SK-N-SH (cell line): ENCODE results near the gene CIPC. TPM values are rescaled to one million over a fixed set of nuclear protein-coding genes. Genes with fewer than 3 reads are reported as not detected.

Source experiments
- CTCF ChIA-PET: fragments of 300-600, 350-600 bp; formaldehyde crosslinking; extraction: SDS; loops from one replicate; lab custom pipeline; 2021; lab: Yijun Ruan, JAX
- POLR2A ChIA-PET: fragments of 350-600 bp; sonication (Branson Sonifier 250); formaldehyde crosslinking; extraction: SDS; loops from one replicate; lab custom pipeline; 2020; ENCODE audit warnings: antibody characterized with exemption, inconsistent platforms; lab: Yijun Ruan, JAX
- DNase-seq: peaks from one replicate; pipeline ENCODE4 v3.0.0; 2012
- H2AFZ ChIP-seq: fragments of 200-600 bp; sonication (generic); 2 replicates; pipeline ENCODE4 v1.8.1; 2016; ENCODE audit warnings: antibody characterized with exemption, mild to moderate bottlenecking, low read depth
- H3F3A ChIP-seq: fragments of 200-600 bp; sonication (generic); replicated peaks from 2 replicates; pipeline ENCODE3; 2016; ENCODE audit warnings: antibody characterized with exemption, mild to moderate bottlenecking; ENCODE audit not compliant: insufficient read depth
- H3K27ac ChIP-seq, 2 experiments: fragments of 200-500 bp in 1 of 2; fragments of 200-600 bp in 1 of 2; sonication (Bioruptor generic) in 1 of 2; sonication (generic), shearing (Covaris generic) in 1 of 2; 2 replicates each; pipeline versions ENCODE4 v1.5.1 to v1.6.1; 2014 to 2016; ENCODE audit warnings: low read depth in 2 of 2, inconsistent platforms in 1 of 2, low read length in 1 of 2, mild to moderate bottlenecking in 1 of 2, mixed read lengths in 1 of 2
- H3K27me3 ChIP-seq: fragments of 200-600 bp; sonication (generic), shearing (Covaris generic); 2 replicates; pipeline ENCODE4 v1.6.1; 2016; ENCODE audit warnings: mixed run types; ENCODE audit not compliant: insufficient read depth
- H3K36me3 ChIP-seq, 2 experiments: fragments of 200-500 bp in 1 of 2; fragments of 200-600 bp in 1 of 2; sonication (Bioruptor generic) in 1 of 2; sonication (generic) in 1 of 2; replicated peaks in 1 of 2; 2 replicates each; pipeline versions ENCODE3 to v1.5.1; 2014 to 2016; ENCODE audit warnings: low read length in 1 of 2, mild to moderate bottlenecking in 1 of 2; ENCODE audit not compliant: insufficient read depth in 2 of 2, control insufficient read depth in 1 of 2
- H3K4me1 ChIP-seq, 2 experiments: fragments of 200-500 bp in 1 of 2; fragments of 200-600 bp in 1 of 2; sonication (Bioruptor generic) in 1 of 2; sonication (generic), shearing (Covaris generic) in 1 of 2; 2 replicates each; pipeline versions ENCODE4 v1.5.1 to v1.6.1; 2014 to 2016; ENCODE audit warnings: low read depth in 1 of 2, low read length in 1 of 2, mixed run types in 1 of 2; ENCODE audit not compliant: insufficient read depth in 2 of 2, control insufficient read depth in 1 of 2
- H3K4me2 ChIP-seq: fragments of 200-600 bp; sonication (generic), shearing (Covaris generic); 2 replicates; pipeline ENCODE4 v1.6.1; 2017; ENCODE audit warnings: mixed run types
- H3K4me3 ChIP-seq, 2 experiments: fragments of 200-500 bp in 1 of 2; fragments of 200-600 bp in 1 of 2; sonication (Bioruptor generic) in 1 of 2; sonication (generic), shearing (Covaris generic) in 1 of 2; 2 replicates each; pipeline versions ENCODE4 v1.5.1 to v1.8.1; 2014 to 2016; ENCODE audit warnings: low read depth in 2 of 2, inconsistent platforms in 1 of 2, low read length in 1 of 2, mild to moderate bottlenecking in 1 of 2, mixed read lengths in 1 of 2, moderate library complexity in 1 of 2
- H3K79me2 ChIP-seq: fragments of 200-600 bp; sonication (generic); 2 replicates; pipeline ENCODE4 v1.8.1; 2017; ENCODE audit warnings: mild to moderate bottlenecking; ENCODE audit not compliant: insufficient read depth
- H3K9ac ChIP-seq: fragments of 200-600 bp; sonication (generic); 2 replicates; pipeline ENCODE4 v1.6.1; 2017; ENCODE audit warnings: mixed run types
- H3K9me2 ChIP-seq: fragments of 200-600 bp; sonication (generic); 2 replicates; pipeline ENCODE4 v1.6.1; 2017; ENCODE audit warnings: mixed run types
- H3K9me3 ChIP-seq: fragments of 200-600 bp; sonication (generic); 2 replicates; pipeline ENCODE4 v1.6.1; 2017; ENCODE audit warnings: mixed run types, mild to moderate bottlenecking, moderate library complexity
- H4K20me1 ChIP-seq: fragments of 200-600 bp; sonication (generic); 2 replicates; pipeline ENCODE4 v1.6.1; 2017; ENCODE audit warnings: mild to moderate bottlenecking, mixed run types; ENCODE audit not compliant: insufficient read depth
- ELF1 ChIP-seq: IDR thresholded peaks from 2 replicates; pipeline ENCODE4 v1.4.0; 2012
- EP300 ChIP-seq, 2 experiments: IDR thresholded peaks; 2 replicates each; pipeline versions ENCODE4 v1.4.0 to v1.6.1; 2012; ENCODE audit warnings: borderline replicate concordance in 1 of 2, low read depth in 1 of 2, low read length in 1 of 2
- FOSL2 ChIP-seq: IDR thresholded peaks from 2 replicates; pipeline ENCODE4 v1.4.0; 2012; ENCODE audit warnings: low read depth, mild to moderate bottlenecking, moderate library complexity, borderline replicate concordance
- FOXJ3 ChIP-seq: sonication (generic); formaldehyde crosslinking; IDR thresholded peaks from 2 replicates; pipeline ENCODE4 v1.5.1; 2020; ENCODE audit warnings: mild to moderate bottlenecking, missing genetic modification reagents
- FOXM1 ChIP-seq: IDR thresholded peaks from 2 replicates; pipeline ENCODE4 v1.4.0; 2012; ENCODE audit warnings: low read depth, mild to moderate bottlenecking
- GATA2 ChIP-seq: sonication (generic); formaldehyde crosslinking; IDR thresholded peaks from 2 replicates; pipeline ENCODE4 v1.5.0; 2020; ENCODE audit warnings: mild to moderate bottlenecking, missing genetic modification reagents
- JUND ChIP-seq: IDR thresholded peaks from 2 replicates; pipeline ENCODE4 v1.4.0; 2012
- MEF2A ChIP-seq: IDR thresholded peaks from 2 replicates; pipeline ENCODE4 v1.4.0; 2012; ENCODE audit warnings: low read depth, borderline replicate concordance
- MXI1 ChIP-seq: IDR thresholded peaks from 2 replicates; pipeline ENCODE4 v1.6.1; 2012; ENCODE audit warnings: mild to moderate bottlenecking, low read depth, low read length, improper control_type of control experiment
- NFIC ChIP-seq: IDR thresholded peaks from 2 replicates; pipeline ENCODE4 v1.4.0; 2012; ENCODE audit warnings: borderline replicate concordance
- NRF1 ChIP-seq: IDR thresholded peaks from 2 replicates; pipeline ENCODE4 v1.6.1; 2012; ENCODE audit warnings: low read depth, mild to moderate bottlenecking, low read length
- POLR2AphosphoS5 ChIP-seq: IDR thresholded peaks from 2 replicates; pipeline ENCODE4 v1.6.1; 2012; ENCODE audit warnings: low read depth, low read length
- RAD21 ChIP-seq: IDR thresholded peaks from 2 replicates; pipeline ENCODE4 v1.6.1; 2012; ENCODE audit warnings: mild to moderate bottlenecking, low read length
- RCOR1 ChIP-seq: fragments of 150-350 bp; IDR thresholded peaks from 2 replicates; pipeline ENCODE4 v1.6.1; 2017; ENCODE audit warnings: antibody characterized with exemption, low read length
- SIN3A ChIP-seq: IDR thresholded peaks from 2 replicates; pipeline ENCODE4 v1.6.1; 2012; ENCODE audit warnings: low read depth, mild to moderate bottlenecking, low read length, moderate library complexity, borderline replicate concordance
- TAF1 ChIP-seq: IDR thresholded peaks from 2 replicates; pipeline ENCODE4 v1.6.1; 2012; ENCODE audit warnings: low read depth, mild to moderate bottlenecking, low read length, moderate library complexity, borderline replicate concordance
- TEAD4 ChIP-seq: IDR thresholded peaks from 2 replicates; pipeline ENCODE4 v1.4.0; 2012; ENCODE audit warnings: mild to moderate bottlenecking, borderline replicate concordance; ENCODE audit not compliant: insufficient read depth
- YY1 ChIP-seq: IDR thresholded peaks from 2 replicates; pipeline ENCODE4 v1.4.0; 2012; ENCODE audit warnings: low read depth, mild to moderate bottlenecking
- WGBS: methylation state at CpG from one replicate; pipeline ENCODE4 v1.1.6; 2017; ENCODE audit warnings: low lambda C conversion rate; 5-methylcytosine and 5-hydroxymethylcytosine counted together
- polyA plus RNA-seq, 3 experiments: library from polyadenylated mRNA; depleted of rRNA; stranded (reverse); fragments of >200 nt; gene quantifications; 2 replicates each; pipeline ENCODE4 v1.2.3, GENCODE V29; 2012
- TF ChIP-seq, protein P1 (sequence below): IDR thresholded peaks from 2 replicates; pipeline ENCODE4 v1.6.1; 2012; ENCODE audit warnings: mild to moderate bottlenecking, low read depth, low read length, moderate library complexity
- TF ChIP-seq, protein P2 (sequence below): IDR thresholded peaks from 2 replicates; pipeline ENCODE4 v1.4.0; 2012; ENCODE audit warnings: low read depth, borderline replicate concordance
- TF ChIP-seq, protein P3 (sequence below): IDR thresholded peaks from 2 replicates; pipeline ENCODE4; 2012
- TF ChIP-seq, protein P4 (sequence below): IDR thresholded peaks from 2 replicates; pipeline ENCODE4 v1.4.0; 2012; ENCODE audit warnings: low read depth, borderline replicate concordance

CIPC gene
- polyA plus RNA-seq, 1 of the 3 experiments (the other 2 are of a cell fraction) = 6.5 TPM

- CTCF ChIA-PET = interaction anchor here (0.6 to 2.5 kb wide), 6 partner anchors 10 to 238 kb away, joined by 3 to 11 read pairs (median 6); no protein-coding TSS in a partner anchor
- H4K20me1 ChIP-seq = no peaks in the 10 kb centered on the region
- POLR2A ChIA-PET = interaction anchor here (1.1 kb wide), 1 partner anchor 10 kb away, joined by 4 read pairs; no protein-coding TSS in a partner anchor
These were observed 15.6 kb downstream of the CIPC start for GRCh38 chr14:77113644-77114043.

DNA sequence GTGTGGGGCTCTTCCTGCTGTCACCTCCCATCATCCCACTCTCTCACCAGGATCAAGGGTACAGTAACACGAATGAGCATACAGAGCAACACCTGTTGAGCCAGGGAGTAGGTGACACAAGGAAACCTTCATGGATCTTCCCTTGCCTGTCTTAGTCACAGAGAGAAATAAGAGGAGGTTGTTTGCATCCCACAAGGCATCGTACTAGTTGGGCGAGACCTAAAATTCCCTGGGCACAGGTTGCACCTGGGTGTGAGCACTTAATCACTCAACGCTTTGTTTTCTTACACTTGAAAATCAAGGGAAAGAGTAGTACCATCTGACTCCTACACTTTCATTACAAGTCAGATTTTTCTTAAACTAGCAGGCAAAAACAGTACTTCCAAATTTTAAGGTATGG is 16.6 kb downstream of the CIPC start:
- H2AFZ ChIP-seq = no peak overlapping the region
- H3F3A ChIP-seq = no peaks in the 10 kb centered on the region
- no peaks in the 10 kb centered on the region for H3K79me2 ChIP-seq
- no peaks in the 10 kb centered on the region for H3K9me2 ChIP-seq
- H3K27ac ChIP-seq = no peak overlapping the region
- ChIA-PET POLR2A (interaction anchor here (1.1 kb wide), 1 partner anchor 9 kb away, joined by 4 read pairs; no protein-coding TSS in a partner anchor), CTCF (interaction anchor here (0.6 to 2.5 kb wide), 4 partner anchors 9 to 239 kb away, joined by 3 to 11 read pairs (median 5); no protein-coding TSS in a partner anchor)
- no peak for DNase-seq
- H3K9me3 ChIP-seq = no peaks in the 10 kb centered on the region
- no peak overlapping the region for H3K4me3 ChIP-seq
- no peak overlapping the region for H3K4me2 ChIP-seq
- WGBS = over 99% methylated on average over 4 of the region's 4 CpGs
- peaks cover 43 to 64% of the 10 kb centered on the region in 2 experiments for H3K36me3 ChIP-seq
- H3K27me3 ChIP-seq = no peaks in the 10 kb centered on the region
- no peak overlapping the region for H3K9ac ChIP-seq
- H3K4me1 ChIP-seq = no peaks in the 10 kb centered on the region; a peak in 1 of 4 replicates
- no peaks in the 10 kb centered on the region for H4K20me1 ChIP-seq
- TF ChIP-seq EP300 (IDR thresholded peaks at IDR 0.05; ENCODE audit: borderline replicate concordance in 1 of 2, low read depth in 1 of 2, low read length in 1 of 2) (no peak), NFIC (no peak), MXI1 (no peak), NRF1 (no peak), FOSL2 (no peak), ELF1 (no peak), TEAD4 (no peak), RAD21 (no peak), FOXJ3 (CRISPR knock-in tag) (no peak), GATA2 (CRISPR knock-in tag) (no peak)
- TF ChIP-seq, protein P1, sequence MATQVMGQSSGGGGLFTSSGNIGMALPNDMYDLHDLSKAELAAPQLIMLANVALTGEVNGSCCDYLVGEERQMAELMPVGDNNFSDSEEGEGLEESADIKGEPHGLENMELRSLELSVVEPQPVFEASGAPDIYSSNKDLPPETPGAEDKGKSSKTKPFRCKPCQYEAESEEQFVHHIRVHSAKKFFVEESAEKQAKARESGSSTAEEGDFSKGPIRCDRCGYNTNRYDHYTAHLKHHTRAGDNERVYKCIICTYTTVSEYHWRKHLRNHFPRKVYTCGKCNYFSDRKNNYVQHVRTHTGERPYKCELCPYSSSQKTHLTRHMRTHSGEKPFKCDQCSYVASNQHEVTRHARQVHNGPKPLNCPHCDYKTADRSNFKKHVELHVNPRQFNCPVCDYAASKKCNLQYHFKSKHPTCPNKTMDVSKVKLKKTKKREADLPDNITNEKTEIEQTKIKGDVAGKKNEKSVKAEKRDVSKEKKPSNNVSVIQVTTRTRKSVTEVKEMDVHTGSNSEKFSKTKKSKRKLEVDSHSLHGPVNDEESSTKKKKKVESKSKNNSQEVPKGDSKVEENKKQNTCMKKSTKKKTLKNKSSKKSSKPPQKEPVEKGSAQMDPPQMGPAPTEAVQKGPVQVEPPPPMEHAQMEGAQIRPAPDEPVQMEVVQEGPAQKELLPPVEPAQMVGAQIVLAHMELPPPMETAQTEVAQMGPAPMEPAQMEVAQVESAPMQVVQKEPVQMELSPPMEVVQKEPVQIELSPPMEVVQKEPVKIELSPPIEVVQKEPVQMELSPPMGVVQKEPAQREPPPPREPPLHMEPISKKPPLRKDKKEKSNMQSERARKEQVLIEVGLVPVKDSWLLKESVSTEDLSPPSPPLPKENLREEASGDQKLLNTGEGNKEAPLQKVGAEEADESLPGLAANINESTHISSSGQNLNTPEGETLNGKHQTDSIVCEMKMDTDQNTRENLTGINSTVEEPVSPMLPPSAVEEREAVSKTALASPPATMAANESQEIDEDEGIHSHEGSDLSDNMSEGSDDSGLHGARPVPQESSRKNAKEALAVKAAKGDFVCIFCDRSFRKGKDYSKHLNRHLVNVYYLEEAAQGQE = no peak
- TF ChIP-seq, protein P2, sequence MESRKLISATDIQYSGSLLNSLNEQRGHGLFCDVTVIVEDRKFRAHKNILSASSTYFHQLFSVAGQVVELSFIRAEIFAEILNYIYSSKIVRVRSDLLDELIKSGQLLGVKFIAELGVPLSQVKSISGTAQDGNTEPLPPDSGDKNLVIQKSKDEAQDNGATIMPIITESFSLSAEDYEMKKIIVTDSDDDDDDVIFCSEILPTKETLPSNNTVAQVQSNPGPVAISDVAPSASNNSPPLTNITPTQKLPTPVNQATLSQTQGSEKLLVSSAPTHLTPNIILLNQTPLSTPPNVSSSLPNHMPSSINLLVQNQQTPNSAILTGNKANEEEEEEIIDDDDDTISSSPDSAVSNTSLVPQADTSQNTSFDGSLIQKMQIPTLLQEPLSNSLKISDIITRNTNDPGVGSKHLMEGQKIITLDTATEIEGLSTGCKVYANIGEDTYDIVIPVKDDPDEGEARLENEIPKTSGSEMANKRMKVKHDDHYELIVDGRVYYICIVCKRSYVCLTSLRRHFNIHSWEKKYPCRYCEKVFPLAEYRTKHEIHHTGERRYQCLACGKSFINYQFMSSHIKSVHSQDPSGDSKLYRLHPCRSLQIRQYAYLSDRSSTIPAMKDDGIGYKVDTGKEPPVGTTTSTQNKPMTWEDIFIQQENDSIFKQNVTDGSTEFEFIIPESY = no peak

More at GRCh38 chr14:77113644-77114043, 15.6 kb downstream of the CIPC start:
- no peaks in the 10 kb centered on the region for H3K79me2 ChIP-seq
- H3K4me2 ChIP-seq = no peak overlapping the region
- no peak overlapping the region for H3K4me3 ChIP-seq
- H3K4me1 ChIP-seq = no peaks in the 10 kb centered on the region; a peak in 1 of 4 replicates
- no peak overlapping the region for H2AFZ ChIP-seq
- WGBS = 89% methylated on average over 10 of the region's 11 CpGs
- peaks cover 45 to 73% of the 10 kb centered on the region in 2 experiments for H3K36me3 ChIP-seq
- DNase-seq = no peak
- H3K27ac ChIP-seq = no peak overlapping the region
- H3F3A ChIP-seq = no peaks in the 10 kb centered on the region
- no peak overlapping the region for H3K9ac ChIP-seq
- H3K27me3 ChIP-seq = no peaks in the 10 kb centered on the region
- no peaks in the 10 kb centered on the region for H3K9me3 ChIP-seq
- H3K9me2 ChIP-seq = no peaks in the 10 kb centered on the region
- no peak for TF ChIP-seq TEAD4
- TF ChIP-seq EP300 (IDR thresholded peaks at IDR 0.05; ENCODE audit: borderline replicate concordance in 1 of 2, low read depth in 1 of 2, low read length in 1 of 2) = no peak
- TF ChIP-seq, protein P3, sequence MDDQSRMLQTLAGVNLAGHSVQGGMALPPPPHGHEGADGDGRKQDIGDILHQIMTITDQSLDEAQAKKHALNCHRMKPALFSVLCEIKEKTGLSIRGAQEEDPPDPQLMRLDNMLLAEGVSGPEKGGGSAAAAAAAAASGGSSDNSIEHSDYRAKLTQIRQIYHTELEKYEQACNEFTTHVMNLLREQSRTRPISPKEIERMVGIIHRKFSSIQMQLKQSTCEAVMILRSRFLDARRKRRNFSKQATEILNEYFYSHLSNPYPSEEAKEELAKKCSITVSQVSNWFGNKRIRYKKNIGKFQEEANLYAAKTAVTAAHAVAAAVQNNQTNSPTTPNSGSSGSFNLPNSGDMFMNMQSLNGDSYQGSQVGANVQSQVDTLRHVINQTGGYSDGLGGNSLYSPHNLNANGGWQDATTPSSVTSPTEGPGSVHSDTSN = no peak
- TF ChIP-seq SIN3A = no peak
- TF ChIP-seq MEF2A = no peak
- no peak for TF ChIP-seq NRF1
- TF ChIP-seq GATA2 (CRISPR knock-in tag) = no peak
- TF ChIP-seq, protein P4, sequence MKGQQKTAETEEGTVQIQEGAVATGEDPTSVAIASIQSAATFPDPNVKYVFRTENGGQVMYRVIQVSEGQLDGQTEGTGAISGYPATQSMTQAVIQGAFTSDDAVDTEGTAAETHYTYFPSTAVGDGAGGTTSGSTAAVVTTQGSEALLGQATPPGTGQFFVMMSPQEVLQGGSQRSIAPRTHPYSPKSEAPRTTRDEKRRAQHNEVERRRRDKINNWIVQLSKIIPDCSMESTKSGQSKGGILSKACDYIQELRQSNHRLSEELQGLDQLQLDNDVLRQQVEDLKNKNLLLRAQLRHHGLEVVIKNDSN = no peak
- no peak for TF ChIP-seq POLR2AphosphoS5
- no peak for TF ChIP-seq FOXM1
- TF ChIP-seq YY1 = no peak
- no peak for TF ChIP-seq FOSL2
- no peak for TF ChIP-seq RCOR1
- TF ChIP-seq NFIC = no peak
- no peak for TF ChIP-seq TAF1
- TF ChIP-seq ELF1 = no peak
- no peak for TF ChIP-seq JUND
